GM12878 (cell line): Measurements from ENCODE around the gene ZSCAN5B.

Experiments
- EZH2 ChIP-seq: IDR thresholded peaks from 2 replicates; pipeline ENCODE4 v1.6.1; 2012; ENCODE audit warnings: low read depth, mild to moderate bottlenecking, control low read depth, inconsistent platforms, low read length, borderline replicate concordance; ENCODE audit not compliant: control insufficient read depth
- JUNB ChIP-seq: IDR thresholded peaks from 2 replicates; pipeline ENCODE4 v1.6.1; 2016; ENCODE audit warnings: antibody characterized with exemption, mild to moderate bottlenecking
- LARP7 ChIP-seq: fragments of 450-650 bp; IDR thresholded peaks from 2 replicates; pipeline ENCODE4 v1.6.1; 2017; ENCODE audit warnings: mild to moderate bottlenecking
- POLR2A ChIP-seq: IDR thresholded peaks from 2 replicates; pipeline ENCODE4 v1.6.1; 2011; ENCODE audit warnings: low read depth, mild to moderate bottlenecking, low read length
- STAT1 ChIP-seq: fragments of 450-650 bp; conservative IDR thresholded peaks from 2 replicates; pipeline ENCODE4 v1.6.1; 2014; ENCODE audit warnings: antibody characterized with exemption, mild to moderate bottlenecking
- TF ChIP-seq, protein P1 (sequence below), 3 experiments: IDR thresholded peaks in 2 of 3; conservative IDR thresholded peaks in 1 of 3; 2 replicates each; pipeline ENCODE4 v1.5.1; 2011; ENCODE audit warnings: low read depth in 3 of 3, low read length in 3 of 3, mild to moderate bottlenecking in 3 of 3, control low read depth in 2 of 3, moderate library complexity in 2 of 3, inconsistent platforms in 1 of 3, mixed read lengths in 1 of 3; ENCODE audit not compliant: control insufficient read depth in 2 of 3, insufficient read depth in 1 of 3; ENCODE audit errors: extremely low read depth in 1 of 3
- TF ChIP-seq, protein P2 (sequence below): IDR thresholded peaks from 2 replicates; pipeline ENCODE4 v1.6.1; 2011; ENCODE audit warnings: low read depth, low read length, improper control_type of control experiment, borderline replicate concordance
- TF ChIP-seq, protein P3 (sequence below): IDR thresholded peaks from 2 replicates; pipeline ENCODE4 v1.6.1; 2012; ENCODE audit warnings: low read length, inconsistent platforms
- TF ChIP-seq, protein P4 (sequence below): fragments of 450-650 bp; IDR thresholded peaks from 2 replicates; pipeline ENCODE4 v1.6.1; 2018; ENCODE audit warnings: borderline replicate concordance, mild to moderate bottlenecking; ENCODE audit not compliant: partially characterized antibody
- TF ChIP-seq, protein P5 (sequence below): IDR thresholded peaks from 2 replicates; pipeline ENCODE4 v1.6.1; 2012; ENCODE audit warnings: mild to moderate bottlenecking, low read depth, low read length

DNA sequence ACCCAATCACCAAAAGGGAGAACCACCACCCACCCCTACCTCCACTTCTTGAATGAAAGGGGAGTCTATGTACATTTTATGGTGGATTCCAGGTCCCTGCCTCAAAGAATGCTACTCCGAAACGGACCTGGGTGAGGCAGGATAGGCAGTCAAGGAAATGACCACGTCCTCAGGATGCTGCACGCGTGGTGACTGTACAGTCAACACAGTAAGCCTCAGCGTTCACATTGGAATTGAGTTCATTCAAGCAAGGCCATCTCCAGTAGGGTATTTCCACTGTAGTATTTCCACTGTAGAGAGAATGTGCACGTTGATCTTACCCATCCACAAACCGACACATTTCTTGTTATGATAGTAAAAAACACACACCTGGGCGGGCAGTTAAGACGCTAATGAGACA is 21.4 kb upstream of the ZSCAN5B start:
- TF ChIP-seq, protein P1, sequence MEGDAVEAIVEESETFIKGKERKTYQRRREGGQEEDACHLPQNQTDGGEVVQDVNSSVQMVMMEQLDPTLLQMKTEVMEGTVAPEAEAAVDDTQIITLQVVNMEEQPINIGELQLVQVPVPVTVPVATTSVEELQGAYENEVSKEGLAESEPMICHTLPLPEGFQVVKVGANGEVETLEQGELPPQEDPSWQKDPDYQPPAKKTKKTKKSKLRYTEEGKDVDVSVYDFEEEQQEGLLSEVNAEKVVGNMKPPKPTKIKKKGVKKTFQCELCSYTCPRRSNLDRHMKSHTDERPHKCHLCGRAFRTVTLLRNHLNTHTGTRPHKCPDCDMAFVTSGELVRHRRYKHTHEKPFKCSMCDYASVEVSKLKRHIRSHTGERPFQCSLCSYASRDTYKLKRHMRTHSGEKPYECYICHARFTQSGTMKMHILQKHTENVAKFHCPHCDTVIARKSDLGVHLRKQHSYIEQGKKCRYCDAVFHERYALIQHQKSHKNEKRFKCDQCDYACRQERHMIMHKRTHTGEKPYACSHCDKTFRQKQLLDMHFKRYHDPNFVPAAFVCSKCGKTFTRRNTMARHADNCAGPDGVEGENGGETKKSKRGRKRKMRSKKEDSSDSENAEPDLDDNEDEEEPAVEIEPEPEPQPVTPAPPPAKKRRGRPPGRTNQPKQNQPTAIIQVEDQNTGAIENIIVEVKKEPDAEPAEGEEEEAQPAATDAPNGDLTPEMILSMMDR (IDR thresholded peaks at IDR 0.05 in 2 of 3, conservative IDR thresholded peaks at IDR 0.05 in 1 of 3; ENCODE audit: control insufficient read depth in 2 of 3, extremely low read depth in 1 of 3, insufficient read depth in 1 of 3, low read depth in 3 of 3, low read length in 3 of 3), result no peak
- TF ChIP-seq STAT1 (no peak), EZH2 (no peak), JUNB (no peak), LARP7 (no peak), POLR2A (no peak)
- TF ChIP-seq, protein P2, sequence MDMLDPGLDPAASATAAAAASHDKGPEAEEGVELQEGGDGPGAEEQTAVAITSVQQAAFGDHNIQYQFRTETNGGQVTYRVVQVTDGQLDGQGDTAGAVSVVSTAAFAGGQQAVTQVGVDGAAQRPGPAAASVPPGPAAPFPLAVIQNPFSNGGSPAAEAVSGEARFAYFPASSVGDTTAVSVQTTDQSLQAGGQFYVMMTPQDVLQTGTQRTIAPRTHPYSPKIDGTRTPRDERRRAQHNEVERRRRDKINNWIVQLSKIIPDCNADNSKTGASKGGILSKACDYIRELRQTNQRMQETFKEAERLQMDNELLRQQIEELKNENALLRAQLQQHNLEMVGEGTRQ, result no peak
- TF ChIP-seq, protein P3, sequence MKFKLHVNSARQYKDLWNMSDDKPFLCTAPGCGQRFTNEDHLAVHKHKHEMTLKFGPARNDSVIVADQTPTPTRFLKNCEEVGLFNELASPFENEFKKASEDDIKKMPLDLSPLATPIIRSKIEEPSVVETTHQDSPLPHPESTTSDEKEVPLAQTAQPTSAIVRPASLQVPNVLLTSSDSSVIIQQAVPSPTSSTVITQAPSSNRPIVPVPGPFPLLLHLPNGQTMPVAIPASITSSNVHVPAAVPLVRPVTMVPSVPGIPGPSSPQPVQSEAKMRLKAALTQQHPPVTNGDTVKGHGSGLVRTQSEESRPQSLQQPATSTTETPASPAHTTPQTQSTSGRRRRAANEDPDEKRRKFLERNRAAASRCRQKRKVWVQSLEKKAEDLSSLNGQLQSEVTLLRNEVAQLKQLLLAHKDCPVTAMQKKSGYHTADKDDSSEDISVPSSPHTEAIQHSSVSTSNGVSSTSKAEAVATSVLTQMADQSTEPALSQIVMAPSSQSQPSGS, result no peak
- TF ChIP-seq, protein P4, sequence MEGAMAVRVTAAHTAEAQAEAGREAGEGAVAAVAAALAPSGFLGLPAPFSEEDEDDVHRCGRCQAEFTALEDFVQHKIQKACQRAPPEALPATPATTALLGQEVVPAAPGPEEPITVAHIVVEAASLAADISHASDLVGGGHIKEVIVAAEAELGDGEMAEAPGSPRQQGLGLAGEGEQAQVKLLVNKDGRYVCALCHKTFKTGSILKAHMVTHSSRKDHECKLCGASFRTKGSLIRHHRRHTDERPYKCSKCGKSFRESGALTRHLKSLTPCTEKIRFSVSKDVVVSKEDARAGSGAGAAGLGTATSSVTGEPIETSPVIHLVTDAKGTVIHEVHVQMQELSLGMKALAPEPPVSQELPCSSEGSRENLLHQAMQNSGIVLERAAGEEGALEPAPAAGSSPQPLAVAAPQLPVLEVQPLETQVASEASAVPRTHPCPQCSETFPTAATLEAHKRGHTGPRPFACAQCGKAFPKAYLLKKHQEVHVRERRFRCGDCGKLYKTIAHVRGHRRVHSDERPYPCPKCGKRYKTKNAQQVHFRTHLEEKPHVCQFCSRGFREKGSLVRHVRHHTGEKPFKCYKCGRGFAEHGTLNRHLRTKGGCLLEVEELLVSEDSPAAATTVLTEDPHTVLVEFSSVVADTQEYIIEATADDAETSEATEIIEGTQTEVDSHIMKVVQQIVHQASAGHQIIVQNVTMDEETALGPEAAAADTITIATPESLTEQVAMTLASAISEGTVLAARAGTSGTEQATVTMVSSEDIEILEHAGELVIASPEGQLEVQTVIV, result no peak
- TF ChIP-seq, protein P5, sequence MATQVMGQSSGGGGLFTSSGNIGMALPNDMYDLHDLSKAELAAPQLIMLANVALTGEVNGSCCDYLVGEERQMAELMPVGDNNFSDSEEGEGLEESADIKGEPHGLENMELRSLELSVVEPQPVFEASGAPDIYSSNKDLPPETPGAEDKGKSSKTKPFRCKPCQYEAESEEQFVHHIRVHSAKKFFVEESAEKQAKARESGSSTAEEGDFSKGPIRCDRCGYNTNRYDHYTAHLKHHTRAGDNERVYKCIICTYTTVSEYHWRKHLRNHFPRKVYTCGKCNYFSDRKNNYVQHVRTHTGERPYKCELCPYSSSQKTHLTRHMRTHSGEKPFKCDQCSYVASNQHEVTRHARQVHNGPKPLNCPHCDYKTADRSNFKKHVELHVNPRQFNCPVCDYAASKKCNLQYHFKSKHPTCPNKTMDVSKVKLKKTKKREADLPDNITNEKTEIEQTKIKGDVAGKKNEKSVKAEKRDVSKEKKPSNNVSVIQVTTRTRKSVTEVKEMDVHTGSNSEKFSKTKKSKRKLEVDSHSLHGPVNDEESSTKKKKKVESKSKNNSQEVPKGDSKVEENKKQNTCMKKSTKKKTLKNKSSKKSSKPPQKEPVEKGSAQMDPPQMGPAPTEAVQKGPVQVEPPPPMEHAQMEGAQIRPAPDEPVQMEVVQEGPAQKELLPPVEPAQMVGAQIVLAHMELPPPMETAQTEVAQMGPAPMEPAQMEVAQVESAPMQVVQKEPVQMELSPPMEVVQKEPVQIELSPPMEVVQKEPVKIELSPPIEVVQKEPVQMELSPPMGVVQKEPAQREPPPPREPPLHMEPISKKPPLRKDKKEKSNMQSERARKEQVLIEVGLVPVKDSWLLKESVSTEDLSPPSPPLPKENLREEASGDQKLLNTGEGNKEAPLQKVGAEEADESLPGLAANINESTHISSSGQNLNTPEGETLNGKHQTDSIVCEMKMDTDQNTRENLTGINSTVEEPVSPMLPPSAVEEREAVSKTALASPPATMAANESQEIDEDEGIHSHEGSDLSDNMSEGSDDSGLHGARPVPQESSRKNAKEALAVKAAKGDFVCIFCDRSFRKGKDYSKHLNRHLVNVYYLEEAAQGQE, result no peak
